GM12878 (cell line): ENCODE data around the gene ARHGEF17.

ENCODE experiments used
- CHD2 ChIP-seq: IDR thresholded peaks from 2 replicates; pipeline ENCODE4 v1.6.1; 2011; ENCODE audit warnings: low read depth, low read length, improper control_type of control experiment, borderline replicate concordance
- CTCF ChIP-seq, 3 experiments: IDR thresholded peaks in 2 of 3; conservative IDR thresholded peaks in 1 of 3; 2 replicates each; pipeline ENCODE4 v1.5.1; 2011; ENCODE audit warnings: low read depth in 3 of 3, low read length in 3 of 3, mild to moderate bottlenecking in 3 of 3, control low read depth in 2 of 3, moderate library complexity in 2 of 3, inconsistent platforms in 1 of 3, mixed read lengths in 1 of 3; ENCODE audit not compliant: control insufficient read depth in 2 of 3, insufficient read depth in 1 of 3; ENCODE audit errors: extremely low read depth in 1 of 3
- POLR2AphosphoS5 ChIP-seq: IDR thresholded peaks from 2 replicates; pipeline ENCODE4 v1.6.1; 2011; ENCODE audit warnings: mild to moderate bottlenecking, low read length, inconsistent platforms
- SRF ChIP-seq, 2 experiments: IDR thresholded peaks; 2 replicates each; pipeline ENCODE4 v1.6.1; 2011; ENCODE audit warnings: low read depth in 2 of 2, low read length in 2 of 2, mild to moderate bottlenecking in 1 of 2, moderate library complexity in 1 of 2

- TF ChIP-seq SRF (IDR thresholded peaks at IDR 0.05; ENCODE audit: low read depth in 2 of 2, low read length in 2 of 2) (no peak), CTCF (IDR thresholded peaks at IDR 0.05 in 2 of 3, conservative IDR thresholded peaks at IDR 0.05 in 1 of 3; ENCODE audit: control insufficient read depth in 2 of 3, extremely low read depth in 1 of 3, insufficient read depth in 1 of 3, low read depth in 3 of 3, low read length in 3 of 3) (no peak), POLR2AphosphoS5 (no peak), CHD2 (no peak)
Observed at GRCh38 chr11:73298233-73298632, 9.8 kb upstream of the ARHGEF17 start.
